Femur (tissue), 1 donor: ENCODE data around the gene PTPRF.
A peak's percentile ranks its signal among the peaks of the same experiment; 100 is the strongest.

Experiments
- DNase-seq: peaks from one replicate; pipeline ENCODE4 v3.0.0-alpha.2; 2017

PTPRF gene

DNA sequence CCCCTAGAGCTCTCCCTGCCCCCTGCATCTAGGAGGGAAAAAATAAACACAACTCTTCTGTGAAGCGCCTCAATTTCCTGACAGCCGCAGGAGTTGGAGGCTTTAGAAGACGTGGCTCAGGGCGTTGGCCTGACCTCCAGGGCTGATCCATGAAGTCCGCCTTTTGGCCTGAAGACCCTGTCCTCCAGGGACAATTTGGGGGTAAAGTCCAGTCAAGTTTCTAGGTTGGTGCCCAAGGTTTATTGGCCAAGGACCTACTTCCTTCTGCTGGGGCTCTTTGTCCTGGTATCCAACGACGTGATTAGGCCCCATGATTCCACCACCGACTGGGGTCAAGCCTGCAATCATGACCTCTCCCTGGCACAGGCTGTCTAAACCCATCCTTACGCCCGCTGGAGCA is 54.9 kb downstream of the PTPRF start:
- DNase-seq = no peak

DNA sequence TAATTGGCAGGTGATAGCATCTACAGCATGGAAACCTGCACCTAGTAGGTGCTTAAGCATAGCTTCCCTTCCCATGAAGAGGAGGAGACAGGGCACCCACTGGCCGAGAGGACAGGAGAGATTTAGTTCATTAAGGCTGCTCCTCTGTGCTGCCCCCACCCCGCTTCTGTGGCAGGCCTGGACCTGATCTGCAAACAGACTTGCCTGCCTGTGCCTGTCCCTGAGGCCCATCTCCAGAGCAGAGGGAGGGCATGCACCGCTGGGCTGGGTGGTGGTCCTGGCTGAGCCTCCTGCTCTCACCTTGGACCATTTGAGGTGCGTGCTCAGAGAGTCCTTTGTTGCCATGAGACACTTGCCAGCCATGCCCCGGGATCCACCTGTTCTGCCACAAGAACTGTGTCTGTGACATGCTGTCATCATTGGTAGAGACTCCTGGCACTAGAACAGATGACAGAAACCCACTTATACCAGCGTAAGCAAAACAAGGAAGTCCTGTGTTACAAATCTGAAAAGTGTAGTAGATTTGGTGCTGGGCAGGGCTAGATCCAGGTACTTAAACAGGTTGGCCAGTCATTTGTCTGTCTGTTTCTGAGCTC is 55.6 kb downstream of the PTPRF start:
- DNase-seq = no peak

DNA sequence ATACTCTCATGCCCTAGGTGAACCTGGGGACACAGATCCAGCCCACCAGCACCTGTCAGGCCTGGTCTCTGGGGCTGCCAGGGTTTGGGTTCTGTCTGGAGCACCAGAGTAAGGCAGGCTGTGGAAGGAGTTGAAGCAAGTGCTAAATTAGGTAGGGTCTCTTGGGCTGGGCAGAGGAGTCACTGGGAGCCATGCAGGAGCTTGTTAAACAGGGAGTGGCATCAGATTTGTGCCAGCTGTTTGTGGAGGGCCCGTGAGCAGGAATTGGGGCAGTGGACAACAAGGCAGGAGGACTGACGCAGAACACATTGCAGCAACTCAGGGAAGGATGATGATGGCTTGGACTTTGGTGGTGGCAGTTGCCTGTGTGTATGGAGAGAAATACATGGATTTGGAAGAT is 56.3 kb downstream of the PTPRF start:
- no peak for DNase-seq

DNA sequence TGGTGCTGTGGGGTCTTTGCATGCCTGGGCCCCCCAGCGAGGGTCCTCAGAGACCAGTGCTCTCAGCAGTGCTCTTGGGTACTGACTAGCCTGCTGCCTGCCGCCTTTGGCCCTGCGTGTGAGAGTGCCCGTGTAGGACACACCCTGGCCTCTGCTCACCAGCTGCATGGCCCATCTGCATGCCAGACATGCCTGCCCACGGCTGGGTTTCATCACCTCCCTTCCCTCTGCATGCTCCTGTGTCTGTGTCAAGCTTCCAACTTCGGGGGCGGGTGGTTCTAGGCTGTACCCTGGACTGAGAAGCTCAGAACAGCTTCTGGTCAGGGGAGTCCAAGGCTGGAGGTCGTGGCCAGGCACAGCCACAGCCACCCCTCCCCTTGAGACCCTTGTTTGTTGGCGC is 56.9 kb downstream of the PTPRF start:
- DNase-seq = peak; percentile 42

DNA sequence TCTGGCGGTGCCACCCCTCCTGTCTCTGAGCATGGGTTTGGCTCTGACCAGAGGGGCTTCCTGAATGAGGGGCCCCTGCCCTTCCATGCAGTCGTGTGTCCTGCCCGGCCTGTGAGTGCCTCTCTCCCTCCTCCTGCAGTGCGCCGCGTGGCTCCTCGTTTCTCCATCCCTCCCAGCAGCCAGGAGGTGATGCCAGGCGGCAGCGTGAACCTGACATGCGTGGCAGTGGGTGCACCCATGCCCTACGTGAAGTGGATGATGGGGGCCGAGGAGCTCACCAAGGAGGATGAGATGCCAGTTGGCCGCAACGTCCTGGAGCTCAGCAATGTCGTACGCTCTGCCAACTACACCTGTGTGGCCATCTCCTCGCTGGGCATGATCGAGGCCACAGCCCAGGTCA is 57.9 kb downstream of the PTPRF start:
- DNase-seq = no peak

DNA sequence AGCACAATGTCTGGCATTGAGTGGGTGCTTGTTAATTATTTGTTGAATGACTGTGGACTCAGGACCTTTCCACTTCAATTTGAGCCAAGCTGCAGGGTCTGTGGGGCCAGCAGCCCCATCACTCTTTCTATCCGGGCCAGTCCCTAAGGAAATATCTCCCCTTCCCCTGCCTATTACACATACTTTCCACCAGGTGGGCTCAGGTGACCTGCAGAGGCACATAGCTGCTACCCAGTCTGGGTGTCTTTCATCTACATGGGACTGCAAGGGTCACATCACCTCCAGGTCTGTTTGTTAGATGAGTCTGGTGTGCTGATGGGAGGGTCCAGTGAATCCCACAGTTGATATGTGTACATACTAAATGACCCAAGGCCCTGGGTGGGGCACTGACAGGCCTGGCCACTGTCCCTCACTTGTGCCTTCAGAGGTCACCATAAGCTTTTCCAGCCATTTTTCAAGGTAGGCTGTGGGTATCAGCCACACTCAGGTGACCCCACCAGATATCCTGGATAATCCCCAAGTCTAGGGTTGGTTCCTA is 59.8 kb downstream of the PTPRF start:
- DNase-seq = no peak

DNA sequence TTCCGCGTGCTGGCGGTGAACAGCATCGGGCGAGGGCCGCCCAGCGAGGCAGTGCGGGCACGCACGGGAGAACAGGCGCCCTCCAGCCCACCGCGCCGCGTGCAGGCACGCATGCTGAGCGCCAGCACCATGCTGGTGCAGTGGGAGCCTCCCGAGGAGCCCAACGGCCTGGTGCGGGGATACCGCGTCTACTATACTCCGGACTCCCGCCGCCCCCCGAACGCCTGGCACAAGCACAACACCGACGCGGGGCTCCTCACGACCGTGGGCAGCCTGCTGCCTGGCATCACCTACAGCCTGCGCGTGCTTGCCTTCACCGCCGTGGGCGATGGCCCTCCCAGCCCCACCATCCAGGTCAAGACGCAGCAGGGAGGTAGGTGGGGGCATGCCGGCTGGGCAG is 60.5 kb downstream of the PTPRF start:
- no peak for DNase-seq

DNA sequence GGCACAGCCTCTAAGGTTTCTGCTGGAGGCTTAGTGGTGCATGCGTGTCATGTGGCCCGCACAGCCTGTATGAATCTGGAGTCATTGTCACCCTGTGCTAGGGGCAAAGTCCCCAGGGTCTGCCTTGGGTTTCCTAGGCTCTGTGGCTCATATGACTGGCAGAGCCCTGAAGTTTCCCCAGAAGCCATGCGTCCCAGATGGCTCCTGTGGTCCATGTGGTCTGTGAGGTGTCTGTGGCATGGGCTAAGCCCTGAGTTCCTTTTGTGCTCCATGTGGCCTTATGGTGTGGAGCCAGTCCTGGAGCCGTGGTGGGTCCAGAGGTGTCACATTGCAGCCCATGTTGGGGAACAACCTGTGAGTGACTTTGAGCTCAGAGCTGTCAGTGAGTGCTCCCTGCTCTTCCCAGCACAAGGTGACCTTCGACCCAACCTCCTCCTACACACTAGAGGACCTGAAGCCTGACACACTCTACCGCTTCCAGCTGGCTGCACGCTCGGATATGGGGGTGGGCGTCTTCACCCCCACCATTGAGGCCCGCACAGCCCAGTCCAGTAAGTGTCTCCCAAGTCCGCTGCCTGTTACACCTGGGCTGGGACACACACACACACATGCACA is 61.5 kb downstream of the PTPRF start:
- no peak for DNase-seq

DNA sequence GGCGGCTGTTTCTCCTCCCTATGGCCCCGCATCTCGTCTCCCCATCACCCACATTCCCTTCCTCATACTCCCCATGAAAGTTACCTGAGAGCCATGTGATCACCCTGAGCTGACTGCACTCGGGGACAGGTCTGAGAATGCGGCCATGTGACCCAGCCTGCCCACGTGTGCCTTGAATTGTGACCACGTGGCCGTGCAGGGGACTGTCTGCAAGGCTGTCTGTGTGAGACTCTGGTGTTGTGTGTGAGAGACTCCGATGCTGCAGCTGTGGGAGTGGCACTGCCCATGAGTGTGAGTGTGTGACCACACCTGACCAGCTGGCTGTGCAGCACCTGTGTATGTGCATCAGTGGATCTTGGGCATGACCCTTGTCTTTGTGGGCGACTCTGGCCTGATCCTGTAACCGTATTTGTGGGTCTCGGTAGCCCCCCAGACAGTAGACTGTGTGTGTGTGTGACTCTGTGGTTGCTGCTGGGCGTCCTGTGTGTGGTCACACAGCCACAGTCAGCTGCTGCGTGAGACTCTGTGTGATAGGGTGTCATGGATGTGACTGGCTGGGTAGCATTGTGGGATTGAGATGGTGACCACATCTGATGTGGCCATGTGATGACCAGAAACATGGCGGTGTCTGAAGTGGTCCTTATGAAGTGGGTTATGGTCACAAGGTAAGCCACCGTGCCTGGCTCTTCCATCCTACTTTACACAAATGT is 62.4 kb downstream of the PTPRF start:
- DNase-seq = no peak

DNA sequence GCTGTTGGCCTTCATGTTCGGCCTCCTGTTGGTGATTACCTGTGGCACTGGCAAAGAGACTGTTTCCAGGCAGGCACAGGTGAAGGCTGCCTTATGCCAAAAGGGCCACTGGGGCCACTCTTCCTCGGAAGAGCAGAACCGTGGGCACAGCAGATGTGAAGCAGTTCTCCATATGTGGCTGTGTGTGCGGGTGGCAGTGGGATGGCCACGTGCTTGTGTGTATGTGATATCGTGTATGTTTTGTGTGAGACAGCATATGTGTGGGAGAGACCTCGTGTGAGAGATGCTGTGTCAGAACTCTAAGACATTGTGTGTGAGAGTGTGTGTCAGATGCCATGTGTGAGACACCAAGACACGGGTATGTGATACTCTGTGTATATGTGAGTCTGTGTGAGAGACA is 65.9 kb downstream of the PTPRF start:
- no peak for DNase-seq

DNA sequence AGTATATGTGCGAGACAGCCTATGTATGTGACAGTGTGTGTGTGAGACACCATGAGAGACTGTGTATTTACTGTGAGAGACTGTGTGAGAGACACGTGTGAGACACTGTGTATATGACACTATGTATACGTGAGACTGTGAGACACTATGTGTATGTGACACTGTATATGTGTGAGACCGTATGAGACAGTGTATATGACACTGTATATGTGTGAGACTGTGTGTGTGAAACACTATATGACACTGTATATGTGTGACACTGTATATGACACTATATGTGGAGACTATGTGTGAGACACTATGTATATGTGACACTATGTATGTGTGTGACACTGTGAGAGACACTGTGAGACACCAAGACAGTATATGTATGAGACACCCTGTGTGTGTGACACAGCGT is 66.3 kb downstream of the PTPRF start:
- no peak for DNase-seq

DNA sequence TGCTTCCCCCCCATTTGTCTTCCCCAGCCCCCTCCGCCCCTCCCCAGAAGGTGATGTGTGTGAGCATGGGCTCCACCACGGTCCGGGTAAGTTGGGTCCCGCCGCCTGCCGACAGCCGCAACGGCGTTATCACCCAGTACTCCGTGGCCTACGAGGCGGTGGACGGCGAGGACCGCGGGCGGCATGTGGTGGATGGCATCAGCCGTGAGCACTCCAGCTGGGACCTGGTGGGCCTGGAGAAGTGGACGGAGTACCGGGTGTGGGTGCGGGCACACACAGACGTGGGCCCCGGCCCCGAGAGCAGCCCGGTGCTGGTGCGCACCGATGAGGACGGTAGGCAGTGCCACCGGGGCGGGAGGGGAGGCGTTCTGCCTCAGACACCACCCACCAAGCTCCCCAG is 67.0 kb downstream of the PTPRF start:
- no peak for DNase-seq

DNA sequence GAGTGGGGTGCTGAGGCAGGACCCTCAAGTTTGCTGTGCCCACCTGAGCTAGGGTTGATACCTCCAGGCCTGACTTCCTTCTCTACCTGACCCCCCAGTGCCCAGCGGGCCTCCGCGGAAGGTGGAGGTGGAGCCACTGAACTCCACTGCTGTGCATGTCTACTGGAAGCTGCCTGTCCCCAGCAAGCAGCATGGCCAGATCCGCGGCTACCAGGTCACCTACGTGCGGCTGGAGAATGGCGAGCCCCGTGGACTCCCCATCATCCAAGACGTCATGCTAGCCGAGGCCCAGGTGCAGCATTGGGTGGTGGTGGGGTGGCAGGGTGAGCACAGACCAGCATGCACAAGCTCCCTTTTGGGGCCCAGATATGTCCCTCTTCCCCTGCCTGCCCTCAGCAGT is 67.9 kb downstream of the PTPRF start:
- DNase-seq = no peak

DNA sequence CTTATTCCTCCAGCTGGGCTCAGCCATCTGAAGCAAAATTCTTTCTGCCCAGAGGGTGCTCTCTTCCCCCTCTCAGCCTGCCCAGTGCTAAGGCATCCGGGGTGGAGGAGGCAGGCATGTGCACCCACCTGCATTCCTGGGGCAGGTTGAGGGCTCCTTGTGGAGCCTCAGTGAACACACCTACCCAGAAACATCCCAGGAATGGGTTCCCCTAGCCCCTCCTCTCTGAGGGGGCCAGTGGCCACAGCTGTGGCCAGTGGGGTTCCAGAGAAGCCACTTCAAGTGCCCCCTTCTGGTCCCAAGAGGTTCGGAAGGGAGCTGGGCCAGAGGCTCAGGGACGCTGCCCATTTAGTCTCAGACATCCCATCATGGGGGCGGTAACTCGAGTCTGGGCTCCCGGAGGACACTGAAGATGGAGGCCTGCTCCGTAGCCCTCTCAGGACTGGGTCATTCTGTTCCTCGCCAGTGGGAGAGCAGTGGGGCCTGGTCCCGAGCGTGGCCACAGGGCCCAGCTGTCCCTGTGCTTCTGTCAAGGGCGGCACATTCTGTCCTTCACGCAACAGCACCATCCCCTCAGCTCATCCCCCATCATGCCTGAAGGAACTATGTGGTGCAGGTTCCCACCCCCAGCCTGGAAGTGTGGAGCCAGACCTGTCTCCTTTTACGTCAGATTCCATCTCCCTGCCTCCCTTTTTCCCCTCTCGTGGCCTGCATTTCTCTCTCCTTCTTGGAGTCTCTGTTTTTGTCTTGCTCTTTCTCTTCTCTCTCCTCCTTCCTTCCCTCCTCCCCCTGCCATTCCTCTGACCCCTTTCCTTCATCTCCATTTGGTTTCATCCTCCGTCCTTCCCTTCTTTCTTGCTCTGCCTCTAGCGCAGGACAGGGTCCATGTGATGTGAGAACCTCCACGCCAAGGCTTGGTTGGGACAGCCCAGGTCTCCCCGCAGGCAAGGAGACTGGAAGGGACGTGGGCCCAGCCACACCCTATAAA is 69.6 kb downstream of the PTPRF start:
- DNase-seq = no peak

DNA sequence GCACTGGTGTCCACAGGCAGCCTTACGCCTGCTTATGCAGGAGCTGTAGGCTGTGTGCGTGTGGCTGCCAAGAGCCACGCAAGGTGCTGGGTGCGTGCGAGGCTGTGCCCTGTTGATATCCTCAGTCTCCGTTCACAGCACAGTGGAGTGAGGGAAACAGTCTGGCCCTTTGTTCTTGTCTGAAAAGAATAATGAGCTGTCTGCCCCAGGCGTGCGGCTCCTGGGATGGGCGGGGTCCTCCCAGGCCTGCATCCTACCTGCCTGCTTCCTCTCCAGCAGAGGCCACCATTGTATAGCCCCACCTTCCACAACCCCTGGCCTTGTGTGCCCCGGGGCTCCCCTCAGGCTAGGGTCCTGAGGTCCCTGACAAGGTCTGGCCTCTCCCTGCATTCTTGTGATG is 72.3 kb downstream of the PTPRF start:
- DNase-seq = no peak

DNA sequence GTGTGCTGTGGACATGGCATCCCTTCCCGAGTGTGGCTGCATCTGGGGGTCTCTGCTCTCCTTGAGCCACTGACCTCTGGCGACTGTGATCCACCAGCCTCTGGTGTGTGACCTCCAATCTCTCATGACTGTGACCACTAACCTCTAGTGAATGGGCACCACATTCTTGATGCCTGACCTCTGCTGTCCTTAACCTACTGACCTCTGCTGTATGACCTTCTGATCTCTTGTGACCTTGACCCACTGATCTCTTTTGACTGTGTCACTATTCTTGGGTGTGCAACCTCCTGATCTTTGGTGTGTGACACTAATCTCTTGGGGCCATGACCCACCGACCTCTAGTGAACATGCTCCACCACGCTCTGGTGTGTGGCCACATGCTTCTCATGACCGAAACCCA is 73.5 kb downstream of the PTPRF start:
- DNase-seq = no peak

DNA sequence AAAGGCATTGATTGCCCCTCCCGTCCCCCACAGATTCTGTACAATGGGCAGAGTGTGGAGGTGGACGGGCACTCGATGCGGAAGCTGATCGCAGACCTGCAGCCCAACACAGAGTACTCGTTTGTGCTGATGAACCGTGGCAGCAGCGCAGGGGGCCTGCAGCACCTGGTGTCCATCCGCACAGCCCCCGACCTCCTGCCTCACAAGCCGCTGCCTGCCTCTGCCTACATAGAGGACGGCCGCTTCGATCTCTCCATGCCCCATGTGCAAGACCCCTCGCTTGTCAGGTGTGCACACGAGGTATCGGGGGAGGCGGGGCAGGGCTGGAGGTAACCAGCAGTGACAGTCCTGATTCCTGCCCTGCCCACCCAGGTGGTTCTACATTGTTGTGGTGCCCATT is 74.5 kb downstream of the PTPRF start:
- DNase-seq = no peak

DNA sequence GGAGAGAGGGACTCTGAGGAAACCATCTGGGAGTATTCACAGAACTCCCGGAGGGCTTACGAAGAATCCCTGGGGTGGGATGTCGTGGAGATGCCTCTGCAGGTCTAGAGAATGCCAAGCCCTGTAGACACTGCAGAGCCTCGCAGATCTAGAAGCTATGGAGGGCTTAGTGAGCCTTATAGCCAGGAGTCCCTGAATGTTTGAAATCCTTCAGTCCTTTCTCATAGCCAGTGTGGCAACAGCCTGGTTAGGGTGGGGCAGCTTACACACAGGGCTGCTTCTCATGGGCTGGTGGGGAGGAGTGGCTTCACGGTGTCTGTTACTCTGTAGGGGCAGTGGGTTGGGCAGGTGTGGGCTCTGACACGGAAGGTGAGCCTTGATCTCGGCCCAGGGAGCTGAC is 75.1 kb downstream of the PTPRF start:
- DNase-seq = no peak

DNA sequence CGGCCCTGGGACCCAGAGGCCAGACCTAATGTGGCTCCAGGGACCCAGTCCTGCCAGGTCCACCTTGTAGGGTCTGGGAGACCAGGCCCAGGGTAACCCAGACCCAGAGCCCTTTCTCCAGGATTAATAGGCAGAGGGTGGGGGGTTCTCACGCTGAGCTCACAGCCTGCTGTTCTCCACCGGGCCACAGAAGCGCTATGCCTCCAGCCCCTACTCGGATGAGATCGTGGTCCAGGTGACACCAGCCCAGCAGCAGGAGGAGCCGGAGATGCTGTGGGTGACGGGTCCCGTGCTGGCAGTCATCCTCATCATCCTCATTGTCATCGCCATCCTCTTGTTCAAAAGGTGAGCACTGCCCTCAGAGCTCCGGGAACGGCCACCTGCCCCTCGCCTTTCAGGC is 75.9 kb downstream of the PTPRF start:
- DNase-seq = no peak

DNA sequence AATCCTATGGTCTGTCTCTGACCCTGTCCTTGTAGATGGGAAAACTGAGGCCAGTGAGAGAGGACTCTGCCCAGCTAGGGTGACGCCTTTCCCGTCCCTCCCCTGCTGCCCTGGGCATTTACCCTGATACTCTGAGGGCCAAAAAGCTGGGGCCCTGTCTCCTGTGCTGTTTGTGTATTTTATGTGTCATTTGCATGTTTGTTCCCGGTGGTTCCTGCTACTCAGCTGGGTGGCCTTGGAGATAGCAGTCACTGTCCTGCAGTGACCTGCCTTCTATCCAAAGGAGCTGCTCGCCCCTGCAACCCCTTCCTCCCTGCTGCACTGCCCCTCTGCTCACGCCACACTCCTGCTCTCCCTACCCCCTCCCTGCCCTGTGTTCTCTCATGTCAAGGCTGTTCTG is 78.1 kb downstream of the PTPRF start:
- no peak for DNase-seq

DNA sequence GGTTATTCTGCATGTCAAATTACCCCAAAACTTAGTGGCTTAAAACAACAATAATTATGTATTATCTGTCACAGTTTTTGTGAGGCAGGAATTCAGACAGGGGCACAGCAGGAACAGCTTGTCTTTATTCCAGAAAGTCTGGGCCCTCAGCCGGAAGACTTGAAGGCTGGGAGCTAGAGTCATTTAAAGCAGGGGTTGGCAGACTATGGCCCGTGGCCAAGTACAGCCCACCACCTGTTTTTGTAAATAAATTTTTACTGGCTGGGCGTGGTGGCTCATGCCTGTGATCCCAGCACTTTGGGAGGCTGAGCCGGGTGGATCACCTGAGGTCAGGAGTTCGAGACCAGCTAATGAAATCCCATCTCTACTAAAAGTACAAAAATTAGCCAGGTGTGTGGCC is 79.7 kb downstream of the PTPRF start:
- DNase-seq = no peak

DNA sequence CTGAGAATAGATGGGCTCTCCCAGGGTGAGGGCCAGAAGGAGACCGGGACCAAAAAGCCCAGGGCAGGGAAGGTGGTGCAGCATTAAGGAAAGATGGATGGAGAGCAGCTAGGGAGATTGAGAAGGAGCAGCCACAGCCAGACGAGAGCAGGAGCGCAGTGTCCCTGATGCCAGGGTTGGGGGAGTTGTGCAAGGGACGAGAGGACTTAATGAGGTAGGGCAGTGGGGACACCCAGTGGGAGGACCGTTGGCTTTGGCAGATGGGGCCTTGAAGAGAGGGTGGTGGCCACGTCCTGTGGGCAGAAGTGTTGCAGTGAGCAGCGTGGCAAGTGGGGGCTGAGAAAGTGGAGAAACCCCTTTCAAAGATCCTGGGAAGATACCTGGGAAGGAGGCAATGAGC is 81.3 kb downstream of the PTPRF start:
- no peak for DNase-seq

DNA sequence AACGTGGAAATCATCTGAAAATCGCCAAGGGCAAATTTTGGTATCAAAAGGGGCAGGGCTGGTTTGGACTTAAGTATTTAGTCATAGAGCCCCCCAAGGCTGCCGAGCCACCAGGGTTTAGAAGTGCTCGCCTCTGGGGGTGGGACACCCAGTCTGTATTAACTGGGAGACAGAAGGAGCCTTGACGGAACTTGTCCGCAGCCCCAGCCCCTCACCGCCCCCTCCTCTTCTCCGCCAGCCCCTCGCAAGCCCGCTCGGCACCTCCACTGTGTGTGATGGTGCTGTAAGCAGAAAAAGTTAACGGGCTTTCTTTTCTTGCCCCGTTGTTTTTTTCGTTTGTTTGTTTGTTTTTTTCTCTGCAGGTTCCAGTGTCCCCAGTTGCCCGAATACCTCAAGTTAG is 81.7 kb downstream of the PTPRF start:
- no peak for DNase-seq
